ENCODE data around the gene PRXL2A.

DNA sequence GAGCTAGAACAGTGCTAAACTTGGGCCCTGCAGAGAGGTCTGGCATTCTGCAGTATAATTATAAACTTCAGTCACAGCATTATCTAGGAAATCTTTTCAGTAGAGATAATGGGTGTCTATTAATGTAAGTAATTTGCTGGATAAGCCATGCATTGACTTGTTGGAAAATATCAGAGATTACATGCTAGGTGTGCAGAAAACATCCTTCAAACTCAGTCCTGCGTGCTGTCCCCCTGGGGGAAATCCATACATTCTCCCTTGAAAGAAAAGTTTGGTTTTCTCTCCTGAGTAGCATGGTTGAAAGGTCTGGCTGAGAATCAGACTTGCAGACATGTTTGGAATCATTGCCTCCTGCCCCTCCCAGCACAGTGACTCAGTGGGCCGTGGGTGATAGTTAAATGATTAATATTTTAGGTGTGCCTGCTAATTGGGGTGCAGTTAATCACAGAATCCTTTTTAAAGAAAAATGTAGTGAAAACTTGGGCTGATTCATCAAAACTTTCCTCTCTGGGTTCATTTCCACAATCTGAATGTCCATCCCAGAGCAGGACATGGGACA, 13.9 kb upstream of the PRXL2A start:
- TF ChIP-seq, protein P1, sequence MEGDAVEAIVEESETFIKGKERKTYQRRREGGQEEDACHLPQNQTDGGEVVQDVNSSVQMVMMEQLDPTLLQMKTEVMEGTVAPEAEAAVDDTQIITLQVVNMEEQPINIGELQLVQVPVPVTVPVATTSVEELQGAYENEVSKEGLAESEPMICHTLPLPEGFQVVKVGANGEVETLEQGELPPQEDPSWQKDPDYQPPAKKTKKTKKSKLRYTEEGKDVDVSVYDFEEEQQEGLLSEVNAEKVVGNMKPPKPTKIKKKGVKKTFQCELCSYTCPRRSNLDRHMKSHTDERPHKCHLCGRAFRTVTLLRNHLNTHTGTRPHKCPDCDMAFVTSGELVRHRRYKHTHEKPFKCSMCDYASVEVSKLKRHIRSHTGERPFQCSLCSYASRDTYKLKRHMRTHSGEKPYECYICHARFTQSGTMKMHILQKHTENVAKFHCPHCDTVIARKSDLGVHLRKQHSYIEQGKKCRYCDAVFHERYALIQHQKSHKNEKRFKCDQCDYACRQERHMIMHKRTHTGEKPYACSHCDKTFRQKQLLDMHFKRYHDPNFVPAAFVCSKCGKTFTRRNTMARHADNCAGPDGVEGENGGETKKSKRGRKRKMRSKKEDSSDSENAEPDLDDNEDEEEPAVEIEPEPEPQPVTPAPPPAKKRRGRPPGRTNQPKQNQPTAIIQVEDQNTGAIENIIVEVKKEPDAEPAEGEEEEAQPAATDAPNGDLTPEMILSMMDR (IDR thresholded peaks at IDR 0.05) = no peak
- no peak for TF ChIP-seq POLR2A (IDR thresholded peaks at IDR 0.05)
- TF ChIP-seq POLR2AphosphoS5 (IDR thresholded peaks at IDR 0.05) = no peak
